ENCODE data around the gene MAP2K4. TPM values are rescaled to one million over a fixed set of nuclear protein-coding genes. Genes with fewer than 3 reads are reported as not detected.

MAP2K4 gene
- total and polyA plus RNA-seq, 2 experiments from 2014 or later = 38.5 to 53.6 TPM

GRCh38 chr17:12024327-12024726 is 3.6 kb downstream of the MAP2K4 start:
- Histone ChIP-seq H3K36me3 (replicated peaks; ENCODE audit: insufficient read depth, low read depth) (no peaks in the 10 kb centered on the region), H3K4me2 (peak overlapping the region; percentile 4), H2AFZ (no peak overlapping the region), H3K27ac (no peak overlapping the region), H3K27me3 (no peaks in the 10 kb centered on the region), H3K9me3 (ENCODE audit: low read depth) (no peaks in the 10 kb centered on the region), H3K79me2 (peaks cover 84% of the 10 kb centered on the region), H3K9me2 (replicated peaks; ENCODE audit: insufficient read depth) (no peaks in the 10 kb centered on the region), H3K4me3 (no peak overlapping the region), H4K20me1 (ENCODE audit: insufficient read depth, poor library complexity, severe bottlenecking) (peaks cover 75% of the 10 kb centered on the region), H3K4me1 (ENCODE audit: insufficient read depth) (peaks cover 20% of the 10 kb centered on the region)
- DNase-seq (ENCODE audit: low spot score) = no peak
- 21% methylated on average over 1 of the region's 1 CpG for WGBS (ENCODE audit: low lambda C conversion rate, missing lambda C conversion rate)
- TF ChIP-seq CTCF (IDR thresholded peaks at IDR 0.05; ENCODE audit: poor library complexity) (no peak), EZH2 (IDR thresholded peaks at IDR 0.05; ENCODE audit: borderline replicate concordance) (no peak), EZH2phosphoT487 (IDR thresholded peaks at IDR 0.05; ENCODE audit: low read depth, severe bottlenecking, unreplicated experiment) (no peak)

DNA sequence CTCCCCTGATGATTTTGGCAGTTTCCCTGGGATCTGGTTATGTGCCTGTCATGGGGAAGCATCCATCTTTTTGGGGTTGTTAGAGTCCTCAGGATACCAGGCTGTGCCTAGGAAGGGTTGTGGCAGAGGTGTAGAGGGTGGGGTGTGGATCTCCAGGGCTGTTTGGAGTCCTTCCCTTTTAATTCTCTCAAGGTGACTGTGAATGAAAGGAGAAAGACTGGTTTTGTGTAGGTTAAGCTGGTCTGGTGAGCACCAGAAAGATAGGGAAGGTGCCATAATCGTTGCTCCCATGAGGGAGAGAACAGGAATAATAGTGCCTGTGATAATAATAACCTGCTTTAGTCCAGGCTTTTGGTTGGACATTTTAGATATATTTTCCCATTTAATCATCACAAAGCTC is 7.0 kb downstream of the MAP2K4 start:
- Histone ChIP-seq H3K9me2 (replicated peaks; ENCODE audit: insufficient read depth) (no peaks in the 10 kb centered on the region), H3K27me3 (no peaks in the 10 kb centered on the region), H3K79me2 (peaks cover 100% of the 10 kb centered on the region), H2AFZ (no peak overlapping the region), H3K27ac (no peak overlapping the region), H3K36me3 (replicated peaks; ENCODE audit: insufficient read depth, low read depth) (no peaks in the 10 kb centered on the region), H3K4me3 (no peak overlapping the region), H3K4me2 (no peak overlapping the region), H3K9me3 (ENCODE audit: low read depth) (no peaks in the 10 kb centered on the region), H4K20me1 (ENCODE audit: insufficient read depth, poor library complexity, severe bottlenecking) (peaks cover 96% of the 10 kb centered on the region), H3K4me1 (ENCODE audit: insufficient read depth) (peaks cover 7% of the 10 kb centered on the region)
- DNase-seq (ENCODE audit: low spot score) = no peak
- 87% methylated on average over 1 of the region's 1 CpG for WGBS (ENCODE audit: low lambda C conversion rate, missing lambda C conversion rate)
- no peak for TF ChIP-seq EZH2 (IDR thresholded peaks at IDR 0.05; ENCODE audit: borderline replicate concordance)
- no peak for TF ChIP-seq EZH2phosphoT487 (IDR thresholded peaks at IDR 0.05; ENCODE audit: low read depth, severe bottlenecking, unreplicated experiment)
- no peak for TF ChIP-seq CTCF (IDR thresholded peaks at IDR 0.05; ENCODE audit: poor library complexity)

DNA sequence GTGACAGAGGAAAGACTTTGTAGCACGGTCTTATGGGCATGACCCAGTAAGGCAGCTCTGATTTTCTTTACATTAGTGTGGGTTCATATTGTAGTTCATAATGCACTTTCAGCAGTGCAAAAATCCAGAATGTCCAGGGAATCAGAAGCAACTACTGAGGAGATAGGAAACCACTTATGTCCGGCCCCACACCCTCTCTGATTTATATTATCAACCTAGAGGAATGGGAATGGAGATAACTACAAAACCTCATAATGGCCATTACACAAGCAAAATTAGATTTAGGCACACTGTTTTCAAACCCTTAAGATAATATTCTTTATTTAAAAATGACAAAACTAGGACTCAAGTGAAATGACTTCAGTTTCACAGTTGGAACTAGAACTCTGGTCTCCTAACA is 7.9 kb downstream of the MAP2K4 start:
- 94% methylated on average over 2 of the region's 2 CpGs for WGBS (ENCODE audit: low lambda C conversion rate, missing lambda C conversion rate)
- Histone ChIP-seq H2AFZ (no peak overlapping the region), H3K36me3 (replicated peaks; ENCODE audit: insufficient read depth, low read depth) (no peaks in the 10 kb centered on the region), H3K4me3 (no peak overlapping the region), H3K27ac (no peak overlapping the region), H3K9me2 (replicated peaks; ENCODE audit: insufficient read depth) (no peaks in the 10 kb centered on the region), H3K79me2 (peaks cover 100% of the 10 kb centered on the region), H4K20me1 (ENCODE audit: insufficient read depth, poor library complexity, severe bottlenecking) (peaks cover 96% of the 10 kb centered on the region), H3K9me3 (ENCODE audit: low read depth) (no peaks in the 10 kb centered on the region), H3K4me2 (no peak overlapping the region), H3K27me3 (no peaks in the 10 kb centered on the region), H3K4me1 (ENCODE audit: insufficient read depth) (no peaks in the 10 kb centered on the region)
- no peak for TF ChIP-seq EZH2phosphoT487 (IDR thresholded peaks at IDR 0.05; ENCODE audit: low read depth, severe bottlenecking, unreplicated experiment)
- no peak for TF ChIP-seq CTCF (IDR thresholded peaks at IDR 0.05; ENCODE audit: poor library complexity)
- TF ChIP-seq EZH2 (IDR thresholded peaks at IDR 0.05; ENCODE audit: borderline replicate concordance) = no peak
- no peak for DNase-seq (ENCODE audit: low spot score)

GRCh38 chr17:12034538-12034937 is 13.9 kb downstream of the MAP2K4 start:
- Histone ChIP-seq H3K9me2 (replicated peaks; ENCODE audit: insufficient read depth) (no peaks in the 10 kb centered on the region), H3K9me3 (ENCODE audit: low read depth) (no peaks in the 10 kb centered on the region), H3K27me3 (no peaks in the 10 kb centered on the region), H3K36me3 (replicated peaks; ENCODE audit: insufficient read depth, low read depth) (no peaks in the 10 kb centered on the region), H3K79me2 (peaks cover 100% of the 10 kb centered on the region), H3K27ac (no peak overlapping the region), H3K4me2 (no peak overlapping the region), H3K4me1 (ENCODE audit: insufficient read depth) (no peaks in the 10 kb centered on the region), H2AFZ (no peak overlapping the region), H3K4me3 (no peak overlapping the region), H4K20me1 (ENCODE audit: insufficient read depth, poor library complexity, severe bottlenecking) (peaks cover 94% of the 10 kb centered on the region)
- no peak for DNase-seq (ENCODE audit: low spot score)
- WGBS (ENCODE audit: low lambda C conversion rate, missing lambda C conversion rate) = 86% methylated on average over 4 of the region's 4 CpGs
- TF ChIP-seq EZH2phosphoT487 (IDR thresholded peaks at IDR 0.05; ENCODE audit: low read depth, severe bottlenecking, unreplicated experiment) = no peak
- no peak for TF ChIP-seq EZH2 (IDR thresholded peaks at IDR 0.05; ENCODE audit: borderline replicate concordance)
- no peak for TF ChIP-seq CTCF (IDR thresholded peaks at IDR 0.05; ENCODE audit: poor library complexity)
